Mammary epithelial cell (primary cell): ENCODE data around the gene MYO16.

Experiments used
- EZH2 ChIP-seq: IDR thresholded peaks from 2 replicates; pipeline ENCODE4 v1.6.1; 2012; ENCODE audit warnings: low read length, inconsistent platforms, borderline replicate concordance
- TF ChIP-seq, protein P1 (sequence below), 2 donors: IDR thresholded peaks in 1 of 2; conservative IDR thresholded peaks in 1 of 2; 2 replicates each; pipeline ENCODE4 v1.5.1; 2011 to 2012; ENCODE audit warnings: inconsistent platforms in 2 of 2, low read length in 2 of 2, mild to moderate bottlenecking in 2 of 2, control low read depth in 1 of 2, low read depth in 1 of 2; ENCODE audit not compliant: insufficient read depth in 1 of 2; ENCODE audit errors: extremely low read depth in 1 of 2

DNA sequence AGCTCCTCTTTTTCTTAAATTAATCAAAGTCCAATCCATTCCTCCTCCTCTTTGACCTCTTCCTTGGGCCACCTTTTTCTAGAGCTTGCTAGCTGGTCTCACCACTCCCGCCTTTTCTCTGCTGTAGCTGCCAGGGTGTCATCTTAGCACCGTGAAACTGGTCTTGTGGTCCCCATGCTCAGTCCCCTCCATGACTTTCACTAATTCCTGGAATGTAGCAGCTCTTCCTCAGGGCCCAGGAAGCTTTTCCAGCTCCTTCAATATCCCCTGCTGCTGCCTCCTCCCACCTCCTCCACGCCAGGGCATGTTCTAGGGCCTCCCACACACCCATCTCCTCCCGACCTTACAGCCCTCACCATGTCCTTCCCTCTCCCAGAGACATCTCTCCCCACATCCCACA lies 222.2 kb downstream of the MYO16 start:
- TF ChIP-seq, protein P1, sequence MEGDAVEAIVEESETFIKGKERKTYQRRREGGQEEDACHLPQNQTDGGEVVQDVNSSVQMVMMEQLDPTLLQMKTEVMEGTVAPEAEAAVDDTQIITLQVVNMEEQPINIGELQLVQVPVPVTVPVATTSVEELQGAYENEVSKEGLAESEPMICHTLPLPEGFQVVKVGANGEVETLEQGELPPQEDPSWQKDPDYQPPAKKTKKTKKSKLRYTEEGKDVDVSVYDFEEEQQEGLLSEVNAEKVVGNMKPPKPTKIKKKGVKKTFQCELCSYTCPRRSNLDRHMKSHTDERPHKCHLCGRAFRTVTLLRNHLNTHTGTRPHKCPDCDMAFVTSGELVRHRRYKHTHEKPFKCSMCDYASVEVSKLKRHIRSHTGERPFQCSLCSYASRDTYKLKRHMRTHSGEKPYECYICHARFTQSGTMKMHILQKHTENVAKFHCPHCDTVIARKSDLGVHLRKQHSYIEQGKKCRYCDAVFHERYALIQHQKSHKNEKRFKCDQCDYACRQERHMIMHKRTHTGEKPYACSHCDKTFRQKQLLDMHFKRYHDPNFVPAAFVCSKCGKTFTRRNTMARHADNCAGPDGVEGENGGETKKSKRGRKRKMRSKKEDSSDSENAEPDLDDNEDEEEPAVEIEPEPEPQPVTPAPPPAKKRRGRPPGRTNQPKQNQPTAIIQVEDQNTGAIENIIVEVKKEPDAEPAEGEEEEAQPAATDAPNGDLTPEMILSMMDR (conservative IDR thresholded peaks at IDR 0.05 in 1 of 2, IDR thresholded peaks at IDR 0.05 in 1 of 2; ENCODE audit: extremely low read depth in 1 of 2, insufficient read depth in 1 of 2, low read depth in 1 of 2, low read length in 2 of 2) = no peak
- no peak for TF ChIP-seq EZH2
